ENCODE results near the gene ILDR1.

Gene ILDR1

DNA sequence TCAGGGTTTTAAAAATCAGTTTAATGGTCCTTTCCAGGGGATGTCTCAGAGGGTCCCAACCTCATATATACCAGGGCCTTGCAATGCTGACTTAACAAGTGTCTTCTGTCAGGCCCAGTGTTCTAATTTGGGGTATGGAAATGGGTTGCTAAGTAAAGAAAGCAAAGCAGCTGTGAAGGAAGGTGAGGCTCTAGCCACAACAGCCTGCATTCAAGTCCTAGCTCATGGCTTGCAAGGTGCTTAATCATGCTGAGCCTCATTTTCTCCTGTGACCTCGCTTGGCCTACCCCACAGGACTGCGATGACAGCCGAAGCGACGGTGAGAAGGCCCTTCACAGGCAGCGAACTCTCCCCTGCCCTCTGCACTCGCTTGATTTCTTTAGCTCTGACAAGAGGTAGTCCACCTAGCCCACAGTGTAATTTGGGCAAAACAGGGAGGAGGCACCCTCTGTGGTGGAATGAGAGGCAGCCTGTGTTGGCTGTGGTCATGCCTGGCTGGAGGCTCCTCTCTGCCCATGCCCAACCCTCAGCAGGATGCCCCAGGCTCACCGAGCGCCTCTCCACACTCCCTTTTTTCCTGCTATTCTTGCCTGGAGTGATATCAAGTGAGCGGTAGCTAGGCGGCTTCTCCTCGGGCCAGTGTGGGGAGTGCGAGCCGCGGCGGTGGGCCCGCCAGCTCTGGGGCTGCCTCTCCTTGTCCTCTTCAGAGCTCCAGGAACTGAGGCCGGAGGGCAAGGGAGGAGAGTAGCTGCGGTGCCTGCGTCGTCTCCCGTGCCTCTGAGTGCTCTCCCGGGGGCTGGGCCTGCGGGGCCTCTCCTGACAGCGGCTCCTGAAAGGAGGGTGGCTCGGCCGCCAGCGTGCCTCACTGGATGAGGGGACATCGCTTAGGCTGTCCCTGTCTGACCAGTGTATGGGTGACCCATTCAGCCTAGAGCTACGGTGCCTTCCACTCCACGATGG is 29.2 kb downstream of the ILDR1 start:
- DNase-seq = no peak

GRCh38 chr3:121989943-121990342 is 32.1 kb downstream of the ILDR1 start:
- DNase-seq = no peak

GRCh38 chr3:121988146-121988545 is 33.9 kb downstream of the ILDR1 start:
- no peak for DNase-seq

DNA sequence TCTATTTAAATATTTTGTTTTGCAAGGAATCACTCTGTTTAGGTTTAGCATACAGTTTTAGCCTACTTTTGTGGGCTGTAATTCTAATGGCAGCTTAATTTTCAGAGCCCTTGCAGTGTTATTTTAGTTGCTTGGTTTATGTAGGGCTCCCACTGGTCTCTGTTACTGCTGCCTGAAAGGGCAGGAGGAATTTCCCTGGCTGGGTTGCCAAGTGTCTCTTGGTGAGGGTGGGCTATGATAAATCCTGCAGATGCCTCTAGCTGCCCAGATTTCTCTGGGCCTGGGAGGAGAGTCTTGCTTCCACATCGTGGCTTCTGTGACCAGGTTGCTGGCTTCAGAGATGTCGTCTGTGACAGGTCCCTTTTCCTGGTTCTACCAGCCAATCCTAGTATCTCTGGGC is 36.2 kb downstream of the ILDR1 start:
- no peak for DNase-seq

GRCh38 chr3:121981473-121981872 is 40.6 kb downstream of the ILDR1 start:
- DNase-seq = no peak

DNA sequence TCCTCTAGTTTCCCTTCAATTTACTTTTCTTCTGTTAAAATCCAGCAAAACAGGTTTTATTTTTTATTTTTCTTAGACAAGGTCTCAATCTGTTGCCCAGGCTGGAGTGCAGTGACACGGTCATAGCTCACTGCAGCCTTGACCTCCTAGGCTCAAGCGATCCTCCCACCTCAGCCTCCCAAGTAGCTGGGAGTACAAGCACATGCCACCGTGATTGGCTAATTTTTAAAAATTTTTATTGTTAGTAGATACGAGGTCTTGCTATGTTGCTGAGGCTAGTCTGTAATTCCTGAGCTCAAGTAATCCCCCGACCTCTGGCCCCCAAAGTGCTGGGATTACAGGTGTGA is 41.6 kb downstream of the ILDR1 start:
- no peak for DNase-seq

GRCh38 chr3:121979734-121980449 is 42.2 kb downstream of the ILDR1 start:
- no peak for DNase-seq

- DNase-seq = no peak
Observed at GRCh38 chr3:121979246-121979645, 42.8 kb downstream of the ILDR1 start.

GRCh38 chr3:121976727-121977126 is 45.3 kb downstream of the ILDR1 start:
- DNase-seq = no peak

DNA sequence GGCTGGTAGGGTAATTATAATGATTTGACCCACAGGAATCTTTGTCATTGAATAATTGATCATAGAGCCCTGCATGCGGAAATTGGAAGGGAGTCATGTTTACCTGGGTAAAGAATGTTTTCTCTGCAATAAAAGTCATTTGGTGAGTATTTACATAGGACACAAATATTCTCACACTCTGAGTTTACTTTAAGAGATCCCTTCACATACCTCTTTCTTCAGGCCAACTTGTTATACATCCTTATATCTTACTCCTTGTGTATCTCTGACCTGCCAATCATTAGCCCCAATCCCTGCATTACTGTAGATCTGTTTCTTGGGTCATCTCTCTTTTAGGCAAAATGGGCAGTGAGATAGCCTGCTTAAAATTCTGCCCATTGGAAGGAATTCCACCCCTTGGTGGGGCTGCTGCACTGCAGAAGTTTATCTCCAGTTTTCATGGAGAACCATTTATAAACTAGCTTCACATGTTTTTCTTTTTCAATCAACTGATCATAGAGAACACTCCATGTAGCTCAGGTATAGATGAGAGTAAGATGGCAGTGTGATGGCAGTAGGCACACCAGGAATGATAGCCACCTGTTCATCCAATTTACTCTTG is 46.2 kb downstream of the ILDR1 start:
- DNase-seq = no peak

DNA sequence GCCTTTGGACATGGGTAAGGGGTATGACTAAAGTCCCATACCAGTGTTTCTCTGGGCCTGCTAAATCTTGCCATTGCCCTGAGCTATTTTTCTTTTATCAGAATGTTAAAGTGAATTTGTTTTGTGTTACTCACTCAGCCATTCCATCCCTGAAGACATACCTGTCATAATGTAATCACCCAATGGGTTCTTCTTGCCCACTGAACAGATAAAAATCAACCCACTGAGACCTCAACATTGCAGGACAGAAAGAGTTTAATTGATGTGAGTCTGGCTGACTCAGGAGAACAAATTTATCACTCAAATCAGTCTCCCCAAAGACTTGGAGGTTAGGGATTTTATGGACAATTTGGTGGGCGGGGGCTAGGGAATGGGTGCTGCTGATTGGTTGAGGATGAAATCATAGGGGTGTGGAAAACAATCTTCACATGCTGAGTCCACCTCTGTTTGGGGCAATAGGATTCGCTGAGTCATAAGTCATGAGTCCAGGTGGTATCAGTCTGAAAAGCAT is 47.4 kb downstream of the ILDR1 start:
- no peak for DNase-seq

- no peak for DNase-seq
Observed at GRCh38 chr3:121970047-121970446, 52.0 kb downstream of the ILDR1 start.

GRCh38 chr3:121969631-121970030 is 52.4 kb downstream of the ILDR1 start:
- DNase-seq = no peak

DNA sequence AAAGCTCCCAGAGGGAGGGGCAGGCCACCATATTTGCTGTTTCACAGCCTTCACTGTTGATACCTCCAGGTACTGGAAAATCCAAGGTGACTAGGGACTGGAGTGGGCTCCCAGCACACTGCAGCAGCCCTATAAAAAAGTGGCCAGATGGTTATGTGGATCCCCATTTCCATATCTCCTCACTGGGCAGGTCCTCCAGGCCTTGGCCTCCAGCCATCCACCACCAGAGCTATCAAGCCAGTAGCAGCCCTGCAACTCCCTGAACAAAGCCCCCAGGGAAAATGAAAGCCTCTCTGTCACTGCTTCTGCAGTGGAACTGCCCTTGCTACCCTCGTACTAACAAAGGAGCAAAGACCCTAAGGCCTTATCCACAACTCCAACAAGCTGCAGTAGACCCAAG is 58.4 kb downstream of the ILDR1 start:
- no peak for DNase-seq

DNA sequence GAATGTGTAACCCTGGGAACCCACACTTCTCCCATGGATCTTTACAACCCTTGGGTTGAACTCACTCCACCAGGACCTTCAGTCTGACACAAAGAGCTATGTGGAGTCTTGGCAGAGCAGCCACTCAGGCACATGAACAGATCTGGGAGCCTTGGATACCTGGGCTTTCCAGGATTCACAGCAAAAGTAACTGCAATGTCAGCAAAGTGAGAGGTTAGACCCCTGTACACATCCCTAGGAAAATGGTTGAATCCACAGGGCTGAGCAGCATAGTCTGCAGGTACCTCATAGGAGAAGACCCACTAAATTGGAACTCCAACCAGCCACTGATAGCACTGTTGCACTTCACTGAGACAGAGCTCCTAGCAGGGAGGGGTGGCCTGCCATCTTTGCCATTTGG is 59.6 kb downstream of the ILDR1 start:
- no peak for DNase-seq

DNA sequence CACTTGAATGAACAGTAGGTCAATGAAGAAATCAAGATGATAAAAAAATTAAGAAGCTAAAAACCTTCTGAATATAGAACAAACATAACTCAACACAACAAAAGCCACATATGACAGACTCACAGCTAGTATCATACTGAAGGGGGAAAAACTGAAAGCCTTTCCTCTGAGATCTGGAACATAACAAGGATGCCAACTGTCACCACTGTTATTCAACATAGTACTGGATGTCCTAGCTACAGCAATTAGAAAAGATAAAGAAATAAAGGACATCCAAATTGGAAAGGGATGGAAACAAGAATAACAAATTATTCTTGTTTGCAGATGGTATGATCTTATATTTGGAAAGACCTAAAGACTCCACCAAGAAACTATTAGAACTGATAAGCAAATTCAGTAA is 60.8 kb downstream of the ILDR1 start:
- no peak for DNase-seq

GRCh38 chr3:121958801-121959200 is 63.2 kb downstream of the ILDR1 start:
- DNase-seq = no peak

- DNase-seq = no peak
Observed at GRCh38 chr3:121957674-121958415, 64.2 kb downstream of the ILDR1 start.

DNA sequence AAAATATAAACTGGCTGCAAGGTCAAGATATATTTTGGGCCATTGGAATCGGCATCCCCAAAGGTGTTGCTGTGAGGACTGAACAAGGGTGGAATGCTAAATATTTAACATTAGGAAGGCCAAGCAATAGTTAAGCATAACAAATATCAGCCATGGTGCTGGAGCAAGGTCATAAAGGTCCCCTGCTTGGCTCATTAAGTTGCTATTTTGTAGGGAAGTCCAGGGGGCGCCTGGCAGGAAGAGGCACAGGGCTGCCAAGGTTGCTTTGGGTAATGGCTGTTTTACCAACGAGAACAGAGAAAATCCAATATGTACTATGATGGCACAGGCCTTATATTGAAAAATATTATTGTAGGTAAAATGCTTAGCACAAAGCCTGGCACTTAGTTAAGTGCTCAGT is 65.7 kb downstream of the ILDR1 start:
- no peak for DNase-seq

DNA sequence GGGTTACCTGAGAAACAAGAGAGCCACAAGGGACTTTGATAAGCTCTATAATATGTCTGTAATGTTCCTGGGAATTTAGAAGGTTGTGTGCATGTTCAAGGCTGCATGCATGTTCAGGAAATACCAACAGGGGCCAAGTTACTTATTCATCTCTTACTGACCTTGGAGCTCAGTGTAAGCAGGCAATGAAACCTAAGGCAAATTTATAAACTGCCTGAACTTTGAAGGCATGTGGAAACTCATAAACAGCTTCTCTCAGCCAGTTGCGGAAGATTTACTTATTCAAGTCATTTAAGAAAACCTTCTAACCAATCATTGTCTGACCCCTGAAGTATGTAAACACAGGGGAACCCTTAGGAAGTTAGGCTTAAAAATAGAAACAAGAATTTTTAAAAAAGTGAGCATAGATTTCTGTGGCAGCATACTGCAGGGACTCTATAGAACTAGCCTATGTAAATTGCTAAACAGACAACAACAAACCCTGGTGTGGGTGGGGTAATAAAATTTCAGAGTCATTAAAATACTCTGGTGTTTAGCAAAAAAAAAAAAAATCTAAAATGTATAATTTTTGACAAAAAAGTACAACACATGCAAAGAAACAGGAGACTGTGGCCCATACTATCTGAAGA is 70.6 kb downstream of the ILDR1 start:
- no peak for DNase-seq

GRCh38 chr3:121948641-121949040 is 73.4 kb downstream of the ILDR1 start:
- no peak for DNase-seq

DNA sequence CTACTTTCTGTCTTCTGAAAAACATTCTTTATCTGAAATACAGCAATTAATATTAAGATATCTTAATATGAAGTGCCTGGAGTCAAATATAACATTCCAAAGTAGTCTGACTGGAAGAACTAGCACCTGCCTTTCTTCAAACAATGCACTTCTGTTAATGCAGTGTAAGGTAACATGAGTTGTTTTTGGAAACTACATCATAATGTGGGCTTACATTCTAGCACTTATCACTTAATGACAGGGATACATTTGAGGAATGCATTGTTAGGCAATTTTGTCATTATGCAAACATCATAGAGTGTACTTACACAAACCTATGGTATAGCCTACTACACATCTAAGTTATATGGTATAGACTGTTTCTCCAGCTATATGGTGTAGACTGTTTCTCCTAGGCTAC is 78.6 kb downstream of the ILDR1 start:
- no peak for DNase-seq

All from activated T-cell treated with anti-CD3 and anti-CD28 coated beads, Interleukin-2, amount 50 U/mL, for 48 hours (primary cell).